HUES48 (cell line): ENCODE measurements around the gene EEF1A1.
"Not testable (repeated sequence)": the region's sequence is repeated elsewhere in the genome, so short reads cannot be mapped to it uniquely, and the experiment has no call there.

Source experiments
- H3K27ac ChIP-seq: one replicate; pipeline ENCODE4 v1.7.0; 2013; ENCODE audit warnings: low read depth, low read length, inconsistent platforms
- H3K27me3 ChIP-seq: 2 replicates; pipeline ENCODE4 v1.6.1; 2013; ENCODE audit warnings: mild to moderate bottlenecking, low read length; ENCODE audit not compliant: control insufficient read depth, insufficient read depth
- H3K36me3 ChIP-seq: 2 replicates; pipeline ENCODE4 v1.6.1; 2013; ENCODE audit warnings: low read length; ENCODE audit not compliant: control insufficient read depth, insufficient read depth
- H3K4me1 ChIP-seq: 2 replicates; pipeline ENCODE4 v1.6.1; 2013; ENCODE audit warnings: mild to moderate bottlenecking, low read length; ENCODE audit not compliant: control insufficient read depth, insufficient read depth
- H3K4me3 ChIP-seq: 2 replicates; pipeline ENCODE4 v1.5.1; 2013; ENCODE audit warnings: mild to moderate bottlenecking, low read depth, low read length
- H3K9ac ChIP-seq: 2 replicates; pipeline ENCODE4 v1.6.1; 2013; ENCODE audit warnings: mild to moderate bottlenecking, low read depth, low read length, moderate library complexity
- H3K9me3 ChIP-seq: 2 replicates; pipeline ENCODE4 v1.6.1; 2013; ENCODE audit warnings: low read length; ENCODE audit not compliant: control insufficient read depth, insufficient read depth

EEF1A1 gene

DNA sequence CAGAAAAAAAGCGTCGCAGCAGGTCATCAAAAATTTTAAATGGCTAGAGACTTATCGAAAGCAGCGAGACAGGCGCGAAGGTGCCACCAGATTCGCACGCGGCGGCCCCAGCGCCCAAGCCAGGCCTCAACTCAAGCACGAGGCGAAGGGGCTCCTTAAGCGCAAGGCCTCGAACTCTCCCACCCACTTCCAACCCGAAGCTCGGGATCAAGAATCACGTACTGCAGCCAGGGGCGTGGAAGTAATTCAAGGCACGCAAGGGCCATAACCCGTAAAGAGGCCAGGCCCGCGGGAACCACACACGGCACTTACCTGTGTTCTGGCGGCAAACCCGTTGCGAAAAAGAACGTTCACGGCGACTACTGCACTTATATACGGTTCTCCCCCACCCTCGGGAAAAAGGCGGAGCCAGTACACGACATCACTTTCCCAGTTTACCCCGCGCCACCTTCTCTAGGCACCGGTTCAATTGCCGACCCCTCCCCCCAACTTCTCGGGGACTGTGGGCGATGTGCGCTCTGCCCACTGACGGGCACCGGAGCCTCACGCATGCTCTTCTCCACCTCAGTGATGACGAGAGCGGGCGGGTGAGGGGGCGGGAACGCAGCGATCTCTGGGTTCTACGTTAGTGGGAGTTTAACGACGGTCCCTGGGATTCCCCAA is at the start of gene EEF1A1:
TSS of gene EEF1A1 (minus strand) at position 345 of the 663 bp plus-strand sequence. CDS start 1,006 bp downstream, outside the sequence.
- Histone ChIP-seq H3K36me3 (peaks cover 47% of the 10 kb centered on the region), H3K27ac (peak within 1 kb of the TSS; percentile 100), H3K4me1 (peaks cover 12% of the 10 kb centered on the region), H3K27me3 (no peaks in the 10 kb centered on the region), H3K9me3 (no peaks in the 10 kb centered on the region), H3K4me3 (peak within 1 kb of the TSS; percentile 96), H3K9ac (peak within 1 kb of the TSS; percentile 100)

DNA sequence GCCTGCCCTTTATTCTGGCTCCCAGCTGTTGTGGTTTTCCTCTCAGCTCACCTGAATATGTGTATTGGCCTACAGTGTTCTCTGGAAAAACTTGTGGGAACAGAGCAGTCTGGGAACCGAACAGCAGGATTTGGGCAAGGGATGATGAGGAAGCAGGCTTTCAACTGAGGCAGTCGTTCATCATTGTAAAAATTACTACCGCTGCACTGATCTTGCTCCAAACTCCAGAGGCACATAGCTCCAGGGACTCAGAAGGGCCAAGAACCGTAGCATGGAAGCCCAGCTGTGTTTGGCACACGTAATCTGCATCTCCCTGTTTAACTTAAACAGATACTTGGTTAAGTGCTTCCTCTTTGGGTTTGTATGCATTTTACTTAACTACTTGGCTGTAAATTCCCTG is 48.3 kb upstream of the EEF1A1 start:
- H3K4me1 ChIP-seq, result peaks cover 20% of the 10 kb centered on the region

DNA sequence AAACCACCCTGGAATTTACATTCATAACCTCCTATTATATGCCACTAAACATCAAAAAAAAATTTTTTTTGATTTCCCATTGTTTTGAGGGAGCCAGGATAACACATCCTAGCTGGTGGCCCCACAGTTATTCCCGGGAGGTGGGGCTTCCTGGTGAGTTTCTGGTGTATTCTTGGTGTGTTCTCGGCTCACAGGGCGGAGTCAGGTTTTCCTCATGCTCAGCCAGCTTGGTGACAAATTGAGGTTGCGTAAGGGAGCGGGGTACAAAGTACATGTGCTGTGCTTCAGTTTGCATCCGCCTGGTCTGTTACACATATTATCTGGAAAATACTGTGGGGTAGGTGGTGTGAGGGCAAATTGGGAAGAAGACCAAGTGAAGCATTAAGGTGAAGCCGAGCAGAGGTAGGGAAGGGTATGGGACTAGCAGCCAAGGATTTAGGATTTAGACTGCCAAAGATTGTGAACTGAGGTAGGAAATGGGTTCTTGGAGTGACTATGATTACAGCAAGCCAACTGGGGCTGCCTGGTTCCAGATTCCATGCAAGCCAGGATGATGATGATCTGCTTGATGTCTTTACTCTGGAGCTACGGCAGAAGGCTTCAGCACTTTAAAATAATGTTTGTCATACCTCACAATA is 46.2 kb upstream of the EEF1A1 start:
- Histone ChIP-seq H3K36me3 (no peaks in the 10 kb centered on the region), H3K4me3 (no peak overlapping the region), H3K27me3 (no peaks in the 10 kb centered on the region), H3K27ac (peak overlapping the region; percentile 81), H3K4me1 (peaks cover 20% of the 10 kb centered on the region), H3K9me3 (no peaks in the 10 kb centered on the region), H3K9ac (no peak overlapping the region)

More for the DNA sequence above, 48.3 kb upstream of the EEF1A1 start:
- Histone ChIP-seq H3K27ac (no peak overlapping the region), H3K9ac (no peak overlapping the region), H3K36me3 (no peaks in the 10 kb centered on the region), H3K4me3 (no peak overlapping the region), H3K27me3 (no peaks in the 10 kb centered on the region), H3K9me3 (no peaks in the 10 kb centered on the region)

DNA sequence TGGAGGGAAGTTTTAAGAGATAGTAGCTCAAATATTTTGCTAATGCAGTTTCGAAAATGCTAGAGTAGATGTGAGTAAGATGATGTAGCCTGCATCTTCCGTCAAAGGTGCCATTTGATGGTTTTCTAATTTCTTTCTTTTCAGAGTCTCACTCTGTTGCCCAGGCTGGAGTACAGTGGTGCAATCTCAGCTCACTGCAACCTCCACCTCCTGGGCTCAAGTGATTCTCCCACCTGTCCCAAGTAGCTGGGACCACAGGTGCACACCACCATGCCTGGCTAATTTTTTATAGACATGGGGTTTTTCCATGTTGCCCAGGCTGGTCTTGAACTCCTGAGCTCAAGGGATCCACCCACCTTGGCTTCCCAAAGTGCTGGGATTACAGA is 45.6 kb upstream of the EEF1A1 start:
- peak overlapping the region; percentile 21; the same call in 1 of the 2 replicates for H3K9ac ChIP-seq
- peak overlapping the region; percentile 81 for H3K27ac ChIP-seq
- H3K9me3 ChIP-seq, H3K27me3 ChIP-seq, H3K4me3 ChIP-seq, H3K36me3 ChIP-seq: not testable (repeated sequence)
- H3K4me1 ChIP-seq, result peaks cover 20% of the 10 kb centered on the region

DNA sequence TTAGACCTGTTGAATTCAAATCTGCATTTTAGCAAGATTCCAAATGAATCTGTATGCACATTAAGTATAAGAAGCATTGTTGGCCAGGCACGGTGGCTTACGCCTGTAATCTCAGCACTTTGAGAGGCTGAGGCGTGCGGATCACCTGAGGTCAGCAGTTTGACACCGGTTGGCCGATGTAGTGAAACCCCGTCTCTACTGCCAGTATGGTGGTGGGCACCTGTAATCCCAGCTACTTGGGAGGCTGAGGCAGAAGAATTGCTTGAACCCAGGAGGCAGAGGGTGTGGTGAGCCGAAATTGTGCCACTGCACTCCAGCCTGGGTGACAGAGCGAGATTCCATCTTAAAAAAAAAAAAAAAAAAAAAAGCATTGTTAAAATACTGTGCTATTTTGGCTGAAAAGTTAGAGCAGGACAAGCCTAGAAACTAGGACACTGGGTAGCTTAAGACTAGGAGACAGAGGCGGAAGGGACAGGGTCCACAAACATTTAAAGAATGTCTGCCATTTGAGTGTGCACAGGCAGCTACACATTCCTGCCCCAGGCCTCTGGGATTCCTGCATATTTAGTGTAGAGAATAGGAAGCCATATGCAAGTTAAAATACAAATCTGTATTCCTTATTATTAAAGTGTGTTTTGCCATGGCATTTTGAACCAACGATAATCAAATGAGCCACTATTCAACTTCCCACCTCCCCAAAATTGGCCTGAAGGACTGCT is 45.1 kb upstream of the EEF1A1 start:
- Histone ChIP-seq H3K9ac (peak overlapping the region; percentile 21; the same call in 1 of the 2 replicates), H3K9me3 (no peaks in the 10 kb centered on the region), H3K27me3 (no peaks in the 10 kb centered on the region), H3K4me1 (peaks cover 20% of the 10 kb centered on the region), H3K27ac (peak overlapping the region; percentile 81), H3K4me3 (no peak overlapping the region), H3K36me3 (no peaks in the 10 kb centered on the region)

DNA sequence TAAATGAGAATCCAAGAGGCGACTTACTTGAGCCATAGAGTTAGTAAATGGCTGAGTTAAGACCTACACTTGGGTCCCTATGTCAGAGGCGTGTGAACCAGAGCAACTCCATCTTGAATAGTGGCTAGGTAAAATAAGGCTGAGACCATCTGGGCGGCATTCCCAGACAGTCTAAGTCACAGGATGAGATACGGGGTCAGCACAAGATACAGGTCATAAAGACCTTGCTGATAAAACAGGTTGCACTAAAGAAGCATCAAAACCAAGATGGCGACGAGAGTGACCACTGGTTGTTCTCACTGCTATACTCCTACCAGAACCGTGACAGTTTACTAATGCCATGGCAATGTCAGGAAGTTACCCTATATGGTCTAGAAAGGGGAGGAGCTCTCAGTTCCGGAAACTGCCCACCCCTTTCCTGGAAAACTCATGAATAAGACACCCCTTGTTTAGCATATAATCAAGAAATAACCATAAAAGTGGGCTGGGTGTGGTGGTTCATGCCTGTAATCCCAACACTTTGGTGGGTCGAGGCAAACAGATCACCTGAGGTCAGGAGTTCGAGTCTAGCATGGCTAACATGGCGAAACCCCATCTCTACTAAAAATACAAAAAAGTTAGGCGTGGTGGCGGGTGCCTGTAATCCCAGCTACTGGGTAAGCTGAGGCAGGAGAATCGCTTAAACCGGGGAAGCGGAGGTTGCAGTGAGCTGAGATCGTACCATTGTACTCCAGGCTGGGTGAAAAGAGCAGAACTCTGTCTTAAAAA is 43.9 kb upstream of the EEF1A1 start:
- H3K36me3 ChIP-seq, result no peaks in the 10 kb centered on the region
- no peak overlapping the region for H3K27ac ChIP-seq
- H3K9me3 ChIP-seq, result no peaks in the 10 kb centered on the region
- no peak overlapping the region for H3K4me3 ChIP-seq
- H3K9ac ChIP-seq, result no peak overlapping the region
- H3K27me3 ChIP-seq, result no peaks in the 10 kb centered on the region
- H3K4me1 ChIP-seq, result peaks cover 27% of the 10 kb centered on the region

DNA sequence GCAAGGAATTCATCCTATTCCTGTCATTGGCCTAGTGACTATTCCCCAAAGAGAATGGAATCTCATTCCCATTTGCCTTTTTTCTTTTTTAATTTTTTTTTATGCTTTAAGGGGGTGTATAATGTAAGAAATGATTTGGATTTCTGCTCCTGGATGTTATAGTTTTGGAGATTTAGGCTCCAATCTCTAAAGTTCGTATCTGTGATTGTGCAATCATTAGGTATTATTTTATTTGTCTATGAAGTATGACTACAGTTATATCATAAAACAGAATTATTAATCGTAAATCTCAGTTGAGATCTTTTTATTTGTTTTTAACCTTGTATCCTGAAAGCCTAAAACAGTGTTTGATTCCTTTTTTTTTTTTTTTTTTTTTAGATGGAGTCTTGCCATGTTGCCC is 41.7 kb upstream of the EEF1A1 start:
- no peaks in the 10 kb centered on the region for H3K27me3 ChIP-seq
- no peak overlapping the region for H3K27ac ChIP-seq
- no peaks in the 10 kb centered on the region for H3K9me3 ChIP-seq
- H3K4me1 ChIP-seq, result peaks cover 31% of the 10 kb centered on the region
- no peak overlapping the region for H3K4me3 ChIP-seq
- no peak overlapping the region for H3K9ac ChIP-seq
- no peaks in the 10 kb centered on the region for H3K36me3 ChIP-seq

DNA sequence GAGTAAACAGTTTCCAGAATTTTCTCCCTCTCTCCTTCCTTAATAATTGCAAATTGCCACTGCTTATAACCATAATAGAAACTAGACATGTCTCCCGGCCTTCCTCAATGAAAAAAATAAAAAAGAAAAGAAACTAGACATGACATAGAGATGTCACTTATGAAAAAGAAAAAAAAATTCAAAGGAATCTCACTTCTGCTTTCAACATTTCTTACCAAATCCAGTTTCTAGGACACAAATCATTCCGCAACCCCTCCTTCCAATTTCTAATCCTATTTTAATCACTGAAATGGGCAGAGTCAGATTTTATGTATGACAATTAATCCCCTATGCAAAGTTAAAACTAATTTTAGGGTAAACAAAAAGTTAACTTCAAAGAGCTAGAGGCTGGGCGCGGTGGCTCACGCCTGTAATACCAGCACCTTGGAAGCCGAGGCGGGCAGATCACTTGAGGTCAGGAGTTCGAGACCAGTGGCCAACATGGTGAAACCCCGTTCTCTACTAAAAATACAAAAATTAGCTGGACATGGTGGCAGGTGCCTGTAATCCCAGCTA is 40.1 kb upstream of the EEF1A1 start:
- peaks cover 20% of the 10 kb centered on the region for H3K4me1 ChIP-seq
- no peaks in the 10 kb centered on the region for H3K27me3 ChIP-seq
- H3K27ac ChIP-seq, result peak overlapping the region; percentile 21
- H3K9me3 ChIP-seq, result no peaks in the 10 kb centered on the region
- no peaks in the 10 kb centered on the region for H3K36me3 ChIP-seq
- no peak overlapping the region for H3K4me3 ChIP-seq
- no peak overlapping the region for H3K9ac ChIP-seq

DNA sequence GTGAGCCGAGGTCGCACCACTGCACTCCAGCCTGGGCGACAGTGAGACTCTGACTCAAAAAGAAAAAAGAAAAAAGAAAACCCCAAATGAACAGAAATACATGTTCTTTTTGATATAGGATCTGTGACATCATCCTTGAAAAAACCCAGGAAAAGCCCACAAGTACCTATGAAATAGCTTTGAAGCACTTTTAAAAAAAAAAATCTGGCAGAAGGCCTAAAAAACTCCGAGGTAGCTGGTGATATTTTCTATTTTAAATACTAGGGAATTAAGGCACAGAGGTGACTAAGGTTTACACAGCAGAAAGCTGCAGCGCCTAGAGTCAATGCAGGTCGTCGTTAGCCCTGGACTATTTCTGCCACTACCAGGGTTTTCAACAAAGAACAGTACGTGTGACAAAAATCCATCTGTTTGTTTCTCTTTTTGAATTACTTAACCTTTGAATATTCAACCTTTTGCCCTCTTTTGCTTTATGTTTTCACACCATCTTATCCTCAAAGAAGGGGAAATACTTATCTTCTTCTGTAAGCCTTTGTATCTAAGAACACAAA is 39.4 kb upstream of the EEF1A1 start:
- Histone ChIP-seq H3K27me3 (no peaks in the 10 kb centered on the region), H3K9me3 (no peaks in the 10 kb centered on the region), H3K9ac (no peak overlapping the region), H3K27ac (peak overlapping the region; percentile 21), H3K36me3 (no peaks in the 10 kb centered on the region), H3K4me3 (no peak overlapping the region), H3K4me1 (peaks cover 14% of the 10 kb centered on the region)

DNA sequence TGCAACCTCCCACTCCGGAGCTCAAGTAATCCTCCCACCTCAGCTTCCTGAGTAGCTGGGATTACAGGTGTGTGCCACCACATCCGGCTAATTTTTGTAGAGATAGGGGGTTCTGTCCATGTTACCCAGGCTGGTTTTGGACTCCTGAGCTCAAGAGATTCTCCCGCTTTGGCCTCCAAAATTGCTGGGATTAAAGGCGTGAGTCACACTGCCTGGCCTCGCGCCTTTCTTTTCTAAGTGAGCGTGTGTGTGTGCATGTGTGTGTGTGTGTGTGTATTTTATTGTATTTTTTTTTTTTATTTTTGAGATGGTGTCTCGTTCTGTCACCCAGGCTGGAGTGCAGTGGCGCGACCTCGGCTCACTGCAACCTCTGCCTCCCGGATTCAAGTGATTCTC is 38.6 kb upstream of the EEF1A1 start:
- not testable (repeated sequence) for H3K9ac ChIP-seq, H3K4me3 ChIP-seq, H3K9me3 ChIP-seq, H3K36me3 ChIP-seq, H3K27me3 ChIP-seq, H3K27ac ChIP-seq
- H3K4me1 ChIP-seq, result peaks cover 13% of the 10 kb centered on the region
